GM12878 (cell line): ENCODE data around the gene ISG20. TPM values are rescaled to one million over a fixed set of nuclear protein-coding genes. Genes with fewer than 3 reads are reported as not detected.

Source experiments
- ATAC-seq: fragments of 200-7000 bp; cut with Tn5 transposase; 3 replicates; pipeline ENCODE4 v1.9.1; 2020; ENCODE audit warnings: mild to moderate bottlenecking, moderate library complexity
- BruUV-seq: library from RNA; stranded (reverse); fragments of 400-500 nt; replicated peaks from 2 replicates; lab custom pipeline; 2021; lab: Mats Ljungman, UMichigan
- CTCF ChIA-PET: fragments of 300-600 bp; sonication (Branson Sonifier 250); formaldehyde crosslinking; extraction: SDS; loops from one replicate; lab custom pipeline; 2021; ENCODE audit warnings: inconsistent platforms; lab: Yijun Ruan, JAX
- POLR2A ChIA-PET: fragments of 350-600 bp; formaldehyde crosslinking; extraction: SDS; loops from one replicate; lab custom pipeline; 2021; ENCODE audit warnings: inconsistent platforms; lab: Charles Lee
- RAD21 ChIA-PET: fragments of 300-600 bp; sonication (Branson Sonifier 250); formaldehyde crosslinking; loops from one replicate; lab custom pipeline; 2023; ENCODE audit warnings: antibody characterized with exemption; ENCODE audit not compliant: unreplicated experiment; lab: Charles Lee
- SMC1A ChIA-PET: fragments of 300-600 bp; sonication (Branson Sonifier 250); formaldehyde crosslinking; loops from one replicate; lab custom pipeline; 2023; ENCODE audit not compliant: unreplicated experiment, uncharacterized antibody; lab: Charles Lee
- DNase-seq: peaks from one replicate; pipeline ENCODE4 v3.0.0-alpha.2; 2011; ENCODE audit warnings: low read depth, low spot score
- FAIRE-seq: peaks from 3 replicates; lab custom pipeline; 2011; peaks lifted over from hg19 to GRCh38; lab: Jason Lieb, UNC
- H2AFZ ChIP-seq: 2 replicates; pipeline ENCODE4 v1.6.0; 2011; ENCODE audit warnings: low read depth, low read length, control low read depth; ENCODE audit not compliant: control insufficient read depth
- H3K27ac ChIP-seq: 2 replicates; pipeline ENCODE4 v1.5.1; 2011; ENCODE audit warnings: control low read depth; ENCODE audit not compliant: control insufficient read depth, insufficient read depth
- H3K27me3 ChIP-seq, 2 experiments: replicated peaks in 1 of 2; 2 replicates each; pipeline versions ENCODE4 v1.6.0 to v1.6.1; 2011; ENCODE audit warnings: low read length in 1 of 2; ENCODE audit not compliant: control insufficient read depth in 2 of 2, insufficient read depth in 2 of 2
- H3K36me3 ChIP-seq, 2 experiments: 2 replicates each; pipeline ENCODE4 v1.5.1; 2011; ENCODE audit warnings: low read length in 1 of 2; ENCODE audit not compliant: control insufficient read depth in 2 of 2, insufficient read depth in 2 of 2
- H3K4me1 ChIP-seq: 2 replicates; pipeline ENCODE4 v1.6.1; 2011; ENCODE audit warnings: mild to moderate bottlenecking, low read length, moderate library complexity, mixed read lengths; ENCODE audit not compliant: control insufficient read depth, insufficient read depth
- H3K4me2 ChIP-seq: 2 replicates; pipeline ENCODE4 v1.6.0; 2011; ENCODE audit warnings: control low read depth; ENCODE audit not compliant: control insufficient read depth, insufficient read depth
- H3K4me3 ChIP-seq: fragments of 200-600 bp; sonication (generic); 2 replicates; pipeline ENCODE4 v1.5.1; 2016
- H3K79me2 ChIP-seq: 2 replicates; pipeline ENCODE4 v1.6.0; 2011; ENCODE audit warnings: low read length; ENCODE audit not compliant: control insufficient read depth, insufficient read depth
- H3K9ac ChIP-seq: 2 replicates; pipeline ENCODE4 v1.8.0; 2011; ENCODE audit warnings: low read length, control low read depth, mixed read lengths; ENCODE audit not compliant: control insufficient read depth, insufficient read depth
- H3K9me3 ChIP-seq: replicated peaks from 3 replicates; pipeline ENCODE4 v1.5.1; 2011; ENCODE audit warnings: mild to moderate bottlenecking, low read length; ENCODE audit not compliant: control insufficient read depth, insufficient read depth
- H4K20me1 ChIP-seq: 2 replicates; pipeline ENCODE4 v1.6.0; 2011; ENCODE audit not compliant: control insufficient read depth, insufficient read depth
- CBFB ChIP-seq: IDR thresholded peaks from 2 replicates; pipeline ENCODE4 v1.6.1; 2016; ENCODE audit warnings: antibody characterized with exemption, low read depth
- KAT2A ChIP-seq: conservative IDR thresholded peaks from 2 replicates; pipeline ENCODE4 v1.6.1; 2011; ENCODE audit warnings: low read depth, low read length; ENCODE audit not compliant: control insufficient read depth
- MTA2 ChIP-seq: fragments of 450-650 bp; IDR thresholded peaks from 2 replicates; pipeline ENCODE4 v1.6.1; 2016; ENCODE audit warnings: low read depth, mild to moderate bottlenecking, moderate library complexity
- PAX5 ChIP-seq: IDR thresholded peaks from 2 replicates; pipeline ENCODE4 v1.6.1; 2011; ENCODE audit warnings: low read depth, low read length, borderline replicate concordance
- RAD51 ChIP-seq: fragments of 450-650 bp; IDR thresholded peaks from 2 replicates; pipeline ENCODE4 v1.6.1; 2016; ENCODE audit warnings: moderate library complexity, mild to moderate bottlenecking, inconsistent platforms
- RBBP5 ChIP-seq: fragments of 200-600 bp; sonication (generic); conservative IDR thresholded peaks from 2 replicates; pipeline ENCODE4 v1.6.1; 2016
- SREBF2 ChIP-seq: IDR thresholded peaks from 2 replicates; pipeline ENCODE4 v1.6.1; 2012; ENCODE audit warnings: mild to moderate bottlenecking, low read length
- TCF7 ChIP-seq: IDR thresholded peaks from 2 replicates; pipeline ENCODE4 v1.6.1; 2014; ENCODE audit warnings: antibody characterized with exemption, borderline replicate concordance
- ZSCAN29 ChIP-seq: fragments of 450-650 bp; IDR thresholded peaks from 2 replicates; pipeline ENCODE4 v1.6.1; 2017; ENCODE audit warnings: mild to moderate bottlenecking, moderate library complexity
- WGBS: methylation state at CpG from one replicate; pipeline ENCODE4 v1.1.6; 2016; ENCODE audit warnings: low lambda C conversion rate; ENCODE audit not compliant: insufficient replicate concordance, insufficient coverage; ENCODE audit errors: missing lambda C conversion rate; 5-methylcytosine and 5-hydroxymethylcytosine counted together
- in situ Hi-C: fragments of 300-500 bp; cut with MboI; formaldehyde crosslinking; loops from 9 replicates; pipeline ENCODE4 v1.14.3; 2018; ENCODE audit warnings: mixed read lengths
- intact Hi-C: fragments of 100-400 bp; cut with micrococcal nuclease; formaldehyde crosslinking; loops from one replicate; pipeline ENCODE4 v1.14.2; 2022; ENCODE audit not compliant: unreplicated experiment
- polyA plus RNA-seq, 11 experiments: library from polyadenylated mRNA; depleted of rRNA in 4 of 11; unstranded in 6 of 11; stranded (reverse) in 5 of 11; fragments of >200 nt; fragmentation: Nextera tagmentation in 4 of 11; fragmentation: Illumina TruSeq in 1 of 11; extraction: Ambion mirVana in 4 of 11; extraction: Trizol in 1 of 11; gene quantifications; 1 replicate in 1 of 11; 2 replicates in 10 of 11; pipeline versions ENCODE4 v1.2.1 to v1.2.3, GENCODE V29; 2011 to 2016; ENCODE audit warnings: inconsistent platforms in 2 of 11, missing spikeins in 2 of 11, low read depth in 1 of 11
- total RNA-seq, 4 experiments: library from RNA; depleted of rRNA in 3 of 4; stranded (reverse); fragments of >200 nt in 3 of 4; fragmentation: Illumina TruSeq in 1 of 4; extraction: Trizol in 1 of 4; gene quantifications; 2 replicates each; pipeline versions ENCODE4 v1.2.1 to v1.2.3, GENCODE V29; 2013 to 2021

The ISG20 gene
- total and polyA plus RNA-seq, 10 of the 15 experiments (the other 5 are each of a cell fraction or from before 2014, with no cell fraction given) = 23.4 to 210 (median 85.9) TPM

DNA sequence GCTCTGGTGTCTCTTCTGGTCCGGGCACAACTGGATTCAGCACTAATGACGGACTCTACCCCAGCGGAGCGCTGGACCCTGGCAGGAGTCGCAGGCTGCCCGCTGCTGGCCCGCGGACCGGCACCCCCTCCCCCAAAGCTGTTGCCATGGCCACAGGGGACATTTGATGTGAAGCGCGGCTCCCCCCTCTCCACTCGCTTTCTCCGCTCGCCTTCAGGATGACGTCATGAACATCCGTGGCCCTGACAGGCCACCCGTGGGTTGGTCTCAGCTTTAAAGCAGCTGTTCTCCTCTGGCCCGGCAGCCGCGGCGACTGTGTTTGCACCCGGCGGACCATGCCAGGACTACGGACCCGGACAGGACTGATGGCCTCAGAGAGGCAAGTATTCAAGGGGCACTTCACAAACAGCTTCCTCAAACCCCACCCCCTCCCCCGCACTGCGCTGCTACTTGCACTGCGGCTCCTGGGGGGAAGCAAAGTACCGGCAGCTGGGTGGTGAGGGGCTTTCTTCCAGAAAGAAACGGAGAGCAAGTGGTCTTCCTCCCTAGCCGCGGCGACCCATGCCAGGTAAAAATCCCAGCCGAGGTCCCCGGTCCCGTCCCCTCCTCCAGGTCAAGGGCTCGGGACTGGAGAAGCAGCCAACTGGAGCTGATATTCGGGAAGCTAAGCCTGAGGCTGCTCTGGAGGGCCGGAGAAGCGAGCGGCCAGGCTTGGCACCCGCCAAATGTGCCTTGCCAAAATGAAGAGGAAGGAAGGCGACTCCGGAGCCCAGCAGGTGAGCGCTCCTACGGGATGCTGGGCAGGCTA is 34.2 kb upstream of the ISG20 start:
- TF ChIP-seq MTA2 (no peak), TCF7 (no peak), CBFB (no peak), ZSCAN29 (no peak), SREBF2 (no peak), KAT2A (no peak), RAD51 (no peak), PAX5 (no peak), RBBP5 (no peak)
- intact Hi-C loops (no loop called here), in situ Hi-C loops (no loop called here)
- DNase-seq (no peak), FAIRE-seq (no peak), ATAC-seq (no peak)
- Histone ChIP-seq H3K9me3 (no peaks in the 10 kb centered on the region), H4K20me1 (no peaks in the 10 kb centered on the region), H2AFZ (no peak overlapping the region), H3K36me3 (no peaks in the 10 kb centered on the region), H3K4me2 (no peak overlapping the region; the same call in 1 of the 2 replicates), H3K27me3 (peaks cover 17 to 22% of the 10 kb centered on the region in 2 experiments), H3K79me2 (no peaks in the 10 kb centered on the region), H3K4me3 (no peak overlapping the region), H3K9ac (no peak overlapping the region), H3K4me1 (no peaks in the 10 kb centered on the region), H3K27ac (no peak overlapping the region)
- no TSS peak for BruUV-seq
- ChIA-PET SMC1A (no interaction called here), POLR2A (no interaction called here), RAD21 (no interaction called here), CTCF (no interaction called here)
- WGBS = 11% methylated on average over 31 of the region's 46 CpGs
